RPMI8226 (cell line): Measurements from ENCODE around the gene AMN1.
A peak's percentile ranks its signal among the peaks of the same experiment; 100 is the strongest.
"Not testable (repeated sequence)": the region's sequence is repeated elsewhere in the genome, so short reads cannot be mapped to it uniquely, and the experiment has no call there.

ENCODE experiments used
- DNase-seq: peaks from one replicate; pipeline ENCODE4 v3.0.0-alpha.2; 2015

AMN1 gene

GRCh38 chr12:31669582-31669981, 59.2 kb downstream of the AMN1 start:
- not testable (repeated sequence) for DNase-seq

DNA sequence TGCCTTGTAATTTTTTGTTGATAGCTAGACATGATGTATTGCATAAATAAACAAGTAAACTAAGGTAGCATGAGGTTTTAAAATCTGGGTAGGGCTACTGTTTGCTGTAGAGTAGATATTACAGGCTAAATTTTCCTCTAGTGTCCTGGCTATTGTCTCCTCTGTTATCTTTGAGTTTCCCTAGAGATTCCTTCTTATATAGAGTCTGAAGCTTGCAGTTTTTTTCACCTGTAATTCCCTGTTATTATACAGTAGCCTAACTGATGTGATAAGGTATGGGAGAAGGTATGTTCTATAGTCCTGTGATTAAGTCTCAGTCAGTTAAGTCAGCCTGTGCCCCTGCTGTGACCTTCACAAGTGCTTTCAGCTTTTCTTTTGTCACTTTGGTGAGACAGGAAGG, 59.8 kb downstream of the AMN1 start:
- no peak for DNase-seq

DNA sequence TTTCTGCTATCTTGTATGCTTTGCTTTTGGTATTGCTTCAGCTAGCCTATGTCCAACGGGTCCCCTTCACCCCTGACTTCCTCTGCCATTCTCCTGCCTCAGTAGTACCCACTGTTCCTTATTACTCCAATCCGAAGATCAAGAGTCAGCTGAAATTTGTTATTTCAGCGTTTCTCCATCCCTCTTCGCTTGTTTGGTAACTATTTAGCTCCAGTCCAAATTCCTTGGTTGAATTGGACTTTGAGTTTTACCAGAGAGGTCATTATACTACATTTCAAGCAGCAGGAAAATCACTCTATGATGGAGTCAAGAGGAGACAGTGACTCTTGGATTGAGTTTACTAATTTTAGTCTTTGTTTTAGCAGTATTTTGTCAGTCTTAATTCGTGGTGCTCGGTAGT, 64.8 kb downstream of the AMN1 start:
- DNase-seq, result no peak

- DNase-seq, result no peak
These were observed 65.2 kb downstream of the AMN1 start for GRCh38 chr12:31663576-31663975.

DNA sequence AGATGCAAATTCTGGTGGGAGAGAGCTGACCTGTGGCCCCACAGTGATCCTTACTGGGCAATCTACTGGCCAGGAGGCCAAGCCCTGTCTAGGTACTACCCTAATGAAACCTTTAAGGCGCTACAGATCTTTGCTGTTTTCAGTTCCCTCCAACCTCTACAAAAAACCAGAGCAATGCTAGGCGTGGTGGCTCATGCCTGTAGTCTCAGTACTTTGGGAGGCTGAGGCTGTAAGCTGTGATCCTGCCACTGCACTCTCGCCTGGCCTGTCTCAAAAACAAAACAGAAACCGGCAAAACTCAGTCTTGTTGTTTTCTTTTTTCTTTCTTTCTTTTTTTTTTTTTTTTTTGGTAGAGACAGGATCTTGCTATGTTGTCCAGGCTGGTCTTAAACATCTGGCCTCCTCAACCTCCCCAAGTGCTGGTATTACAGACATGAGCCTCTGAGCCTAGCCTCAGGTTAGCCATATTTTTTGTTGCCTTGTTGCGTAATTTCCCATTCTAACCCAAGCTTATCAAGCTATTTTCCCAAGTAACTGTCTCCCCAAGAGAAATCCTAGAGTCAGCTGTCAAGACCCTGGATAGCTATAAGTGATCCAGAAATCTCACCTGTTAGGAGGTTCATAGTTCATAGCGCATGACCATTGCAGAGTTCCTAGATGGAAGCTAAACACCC, 66.5 kb downstream of the AMN1 start:
- no peak for DNase-seq

- DNase-seq, result peak; percentile 97
These were observed 69.5 kb downstream of the AMN1 start, which contains the start of gene ETFBKMT for GRCh38 chr12:31659087-31659942. Gene ETFBKMT, plus strand, starts transcription at chr12:31659688. Its CDS starts 2,266 bp downstream, at chr12:31661954.

DNA sequence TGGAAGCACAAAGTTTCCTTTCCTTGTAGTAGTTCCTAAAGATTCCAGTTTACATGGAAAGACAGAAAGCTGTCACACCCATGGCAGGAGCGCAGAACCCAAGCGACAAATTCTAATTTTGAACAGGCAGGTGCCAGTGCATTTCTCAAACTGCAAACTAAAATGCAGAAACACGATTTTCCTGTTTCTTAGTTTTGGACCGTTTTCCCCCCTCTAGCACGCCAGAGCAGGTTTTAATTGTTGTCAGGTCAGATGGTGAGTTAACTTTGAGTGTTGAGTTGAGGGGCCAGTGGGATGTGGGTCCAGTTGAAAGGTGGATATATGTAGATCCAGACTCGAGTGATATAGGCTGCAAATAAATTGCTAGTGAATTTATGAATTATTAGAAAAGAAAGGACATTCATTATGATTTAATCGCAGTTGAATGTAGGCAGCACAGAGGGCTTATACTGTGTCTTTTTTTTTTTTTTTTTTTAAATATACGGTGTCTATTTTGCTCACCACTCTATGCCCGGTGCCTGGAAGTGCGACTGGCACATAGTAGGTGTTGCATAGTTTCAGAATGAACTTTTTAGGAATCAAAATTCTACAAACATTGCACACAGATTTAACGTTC, 70.2 kb downstream of the AMN1 start:
- DNase-seq, result no peak

GRCh38 chr12:31655792-31656191, 73.0 kb downstream of the AMN1 start:
- no peak for DNase-seq

GRCh38 chr12:31655208-31655607, 73.6 kb downstream of the AMN1 start:
- no peak for DNase-seq

- no peak for DNase-seq
These were observed 76.8 kb downstream of the AMN1 start for GRCh38 chr12:31651893-31652521.

- no peak for DNase-seq
These were observed 77.9 kb downstream of the AMN1 start for GRCh38 chr12:31650918-31651317.

GRCh38 chr12:31647086-31647491, 81.7 kb downstream of the AMN1 start:
- DNase-seq, result no peak

- DNase-seq, result peak; percentile 12
These were observed 82.9 kb downstream of the AMN1 start for GRCh38 chr12:31645924-31646323.

- no peak for DNase-seq
These were observed 84.3 kb downstream of the AMN1 start for GRCh38 chr12:31644536-31644935.

GRCh38 chr12:31641509-31642090, 87.2 kb downstream of the AMN1 start:
- no peak for DNase-seq

DNA sequence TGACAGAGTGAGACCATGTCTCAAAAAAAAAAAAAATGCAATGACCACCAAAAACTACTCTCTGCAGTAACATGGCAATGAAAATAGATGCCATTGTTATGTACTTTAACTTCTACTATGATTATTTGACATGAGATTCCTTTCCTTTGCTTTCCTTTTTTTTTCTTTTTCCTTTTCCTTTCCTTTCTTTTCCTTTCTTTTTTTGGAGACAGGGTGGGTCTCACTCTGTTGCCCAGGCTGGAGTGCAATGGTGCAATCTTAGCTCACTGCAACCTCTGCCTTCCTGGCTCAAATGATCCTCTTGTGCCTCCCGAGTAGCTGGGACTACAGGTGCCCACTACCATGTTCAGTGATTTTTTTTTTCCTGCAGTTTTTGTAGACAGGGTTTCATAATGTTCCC, 94.2 kb downstream of the AMN1 start:
- no peak for DNase-seq

DNA sequence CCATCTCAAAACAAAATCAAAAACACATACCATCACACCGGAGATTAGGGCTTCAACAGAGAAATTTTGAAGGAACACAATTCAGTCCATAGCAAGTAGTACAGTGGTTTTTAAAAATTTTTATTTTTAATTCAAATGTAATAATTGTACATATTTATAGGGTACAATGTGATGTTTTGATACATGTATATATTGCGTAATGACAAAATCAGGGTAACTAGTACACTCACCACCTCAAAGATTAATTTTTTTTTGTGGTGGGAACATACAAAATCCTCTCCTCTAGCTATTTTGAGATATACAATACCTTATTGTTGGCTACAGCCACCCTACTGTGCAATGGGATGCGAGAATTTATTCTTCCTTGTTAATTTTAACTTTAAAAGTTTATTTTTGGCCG, 95.4 kb downstream of the AMN1 start:
- DNase-seq, result no peak

GRCh38 chr12:31631809-31632208, 97.0 kb downstream of the AMN1 start:
- DNase-seq, result no peak

- no peak for DNase-seq
These were observed 97.6 kb downstream of the AMN1 start for GRCh38 chr12:31631023-31631724.

- no peak for DNase-seq
These were observed 98.8 kb downstream of the AMN1 start for GRCh38 chr12:31629756-31630732.

GRCh38 chr12:31627456-31628054, 101.3 kb downstream of the AMN1 start:
- DNase-seq, result no peak
